H1 (cell line): Measurements from ENCODE around the gene GCLC. TPM values are rescaled to one million over a fixed set of nuclear protein-coding genes. Genes with fewer than 3 reads are reported as not detected.

Experiments used
- ASH2L ChIP-seq: fragments of 200-600, 300-600 bp; sonication (generic); IDR thresholded peaks from one replicate; pipeline ENCODE4 v1.7.1; 2017; ENCODE audit warnings: low read length
- ATF2 ChIP-seq: IDR thresholded peaks from 2 replicates; pipeline ENCODE4 v1.6.1; 2012; ENCODE audit warnings: low read length, inconsistent platforms
- CHD7 ChIP-seq: fragments of 300-600 bp; sonication (generic); IDR thresholded peaks from 2 replicates; pipeline ENCODE4 v1.7.1; 2012; ENCODE audit warnings: low read length, moderate library complexity, mild to moderate bottlenecking, inconsistent platforms; ENCODE audit not compliant: insufficient replicate concordance
- KDM5A ChIP-seq: fragments of 200-600 bp; IDR thresholded peaks from 2 replicates; pipeline ENCODE4 v1.7.1; 2012; ENCODE audit warnings: mild to moderate bottlenecking, low read length, inconsistent platforms, mixed read lengths
- SP2 ChIP-seq: IDR thresholded peaks from 2 replicates; pipeline ENCODE4 v1.6.1; 2012; ENCODE audit warnings: mild to moderate bottlenecking, low read length, inconsistent platforms
- polyA plus RNA-seq, 7 experiments: library from polyadenylated mRNA; depleted of rRNA in 3 of 7; stranded (reverse) in 5 of 7; unstranded in 2 of 7; fragments of >200 nt in 5 of 7; fragments of 200-250 nt in 2 of 7; gene quantifications; 1 replicate in 5 of 7; 2 replicates in 1 of 7; 4 replicates in 1 of 7; pipeline versions ENCODE4 v1.2.1 to v1.2.3, GENCODE V29; 2011 to 2013; ENCODE audit warnings: missing spikeins in 2 of 7, mixed read lengths in 2 of 7
- total RNA-seq: library from RNA; stranded (reverse); fragmentation: NEBNext Ultra II Directional; extraction: Animal tissue kit (Norgen Biotek cat#: 25700); gene quantifications from 2 replicates; pipeline ENCODE4 v1.2.1, GENCODE V29; 2021

The GCLC gene
- total and polyA plus RNA-seq, 2 of the 8 experiments (the other 6 are each of a cell fraction or from before 2014, with no cell fraction given): 15.8 to 54.0 TPM

GRCh38 chr6:53504512-53504911 is 40.4 kb downstream of the GCLC start (continued):
- TF ChIP-seq CHD7: no peak
- TF ChIP-seq KDM5A: no peak
- no peak for TF ChIP-seq ATF2
- TF ChIP-seq SP2: no peak
- no peak for TF ChIP-seq ASH2L
